Trophoblast cell (in vitro differentiated cells and primary cell): Measurements from ENCODE around the gene SMLR1.

Experiments
- DNase-seq, 2 donors: peaks; one replicate each; pipeline ENCODE4 v3.0.0-alpha.2; 2016
- H2AFZ ChIP-seq: 2 replicates; pipeline ENCODE4 v1.6.1; 2013; ENCODE audit warnings: low read length, moderate library complexity, mild to moderate bottlenecking; ENCODE audit not compliant: insufficient read depth, poor library complexity
- H2AK5ac ChIP-seq: 2 replicates; pipeline ENCODE4 v1.6.1; 2013; ENCODE audit warnings: mild to moderate bottlenecking, low read length
- H2BK120ac ChIP-seq: 2 replicates; pipeline ENCODE4 v1.6.1; 2013; ENCODE audit warnings: low read length, mild to moderate bottlenecking, moderate library complexity; ENCODE audit not compliant: insufficient read depth, poor library complexity
- H2BK12ac ChIP-seq: 2 replicates; pipeline ENCODE4 v1.6.1; 2013; ENCODE audit warnings: mild to moderate bottlenecking, low read length, moderate library complexity
- H2BK5ac ChIP-seq: 2 replicates; pipeline ENCODE4 v1.6.1; 2013; ENCODE audit warnings: low read length, low read depth, moderate library complexity, mild to moderate bottlenecking; ENCODE audit not compliant: poor library complexity
- H3K14ac ChIP-seq: 2 replicates; pipeline ENCODE4 v1.6.1; 2013; ENCODE audit warnings: mild to moderate bottlenecking, low read length
- H3K18ac ChIP-seq: 2 replicates; pipeline ENCODE4 v1.6.1; 2013; ENCODE audit warnings: mild to moderate bottlenecking, low read length
- H3K23ac ChIP-seq: 2 replicates; pipeline ENCODE4 v1.6.1; 2013; ENCODE audit warnings: low read length
- H3K27ac ChIP-seq: 2 replicates; pipeline ENCODE4 v1.5.1; 2013; ENCODE audit warnings: low read depth, mild to moderate bottlenecking, inconsistent platforms, low read length, moderate library complexity
- H3K27me3 ChIP-seq: 2 replicates; pipeline ENCODE4 v1.6.1; 2013; ENCODE audit warnings: inconsistent platforms, mild to moderate bottlenecking, low read length, moderate library complexity; ENCODE audit not compliant: insufficient read depth
- H3K36me3 ChIP-seq, 2 experiments: 1 replicate in 1 of 2; 2 replicates in 1 of 2; pipeline ENCODE4 v1.6.1; 2013; ENCODE audit warnings: low read length in 2 of 2, mild to moderate bottlenecking in 2 of 2, moderate library complexity in 1 of 2; ENCODE audit not compliant: insufficient read depth in 2 of 2, control insufficient read depth in 1 of 2
- H3K4ac ChIP-seq: 2 replicates; pipeline ENCODE4 v1.6.1; 2013; ENCODE audit warnings: low read depth, mild to moderate bottlenecking, low read length, moderate library complexity
- H3K4me1 ChIP-seq, 2 experiments: 1 replicate in 1 of 2; 2 replicates in 1 of 2; pipeline ENCODE4 v1.6.1; 2013; ENCODE audit warnings: low read length in 2 of 2, mild to moderate bottlenecking in 2 of 2, moderate library complexity in 1 of 2; ENCODE audit not compliant: insufficient read depth in 2 of 2, control insufficient read depth in 1 of 2
- H3K4me2 ChIP-seq: 2 replicates; pipeline ENCODE4 v1.6.1; 2013; ENCODE audit warnings: inconsistent platforms, mild to moderate bottlenecking, low read length, moderate library complexity
- H3K4me3 ChIP-seq: 2 replicates; pipeline ENCODE4 v1.5.1; 2013; ENCODE audit warnings: mild to moderate bottlenecking, low read depth, low read length, inconsistent platforms
- H3K79me1 ChIP-seq: one replicate; pipeline ENCODE4 v1.6.1; 2013; ENCODE audit warnings: low read length
- H3K79me2 ChIP-seq: 2 replicates; pipeline ENCODE4 v1.6.1; 2013; ENCODE audit warnings: low read length, mild to moderate bottlenecking; ENCODE audit not compliant: control insufficient read depth, insufficient read depth, poor library complexity
- H3K9ac ChIP-seq: 2 replicates; pipeline ENCODE4 v1.6.1; 2013; ENCODE audit warnings: mild to moderate bottlenecking, low read length
- H3K9me3 ChIP-seq: 2 replicates; pipeline ENCODE4 v1.6.1; 2013; ENCODE audit warnings: low read depth, mild to moderate bottlenecking, control low read depth, inconsistent platforms, low read length; ENCODE audit not compliant: insufficient read depth
- H4K12ac ChIP-seq: 2 replicates; pipeline ENCODE4 v1.6.1; 2013; ENCODE audit warnings: low read depth, mild to moderate bottlenecking, low read length, moderate library complexity
- H4K8ac ChIP-seq: 2 replicates; pipeline ENCODE4 v1.6.1; 2013; ENCODE audit warnings: low read depth, mild to moderate bottlenecking, low read length, moderate library complexity
- H4K91ac ChIP-seq: one replicate; pipeline ENCODE4 v1.6.1; 2013; ENCODE audit warnings: low read depth, mild to moderate bottlenecking, low read length, moderate library complexity
- WGBS: extraction: QIAGEN DNeasy Blood & Tissue Kit; methylation state at CpG from one replicate; pipeline ENCODE4 v1.1.7; 2013; ENCODE audit warnings: missing lambda C conversion rate; ENCODE audit not compliant: insufficient read length, insufficient coverage; ENCODE audit errors: extremely low coverage; 5-methylcytosine and 5-hydroxymethylcytosine counted together

The SMLR1 gene

DNA sequence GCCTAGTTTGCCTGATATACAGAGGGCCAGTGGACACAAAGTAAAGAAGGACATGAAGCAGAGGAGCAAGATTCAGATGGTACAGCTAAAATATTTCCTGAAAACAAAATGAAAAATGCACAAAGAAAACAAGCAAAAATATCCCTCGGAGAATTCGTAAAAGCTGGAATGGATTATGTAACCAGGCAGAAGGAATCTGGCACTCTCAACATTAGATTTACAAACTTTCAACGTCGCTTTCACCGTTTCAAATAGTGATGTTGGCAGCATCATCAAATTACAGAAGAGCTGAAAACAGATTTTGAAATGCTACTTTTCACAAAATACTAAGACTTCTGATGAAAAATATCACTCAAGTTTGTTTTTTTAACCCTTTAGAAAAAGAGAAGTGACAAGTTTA is 11.7 kb downstream of the SMLR1 start:
- no peaks in the 10 kb centered on the region for H3K36me3 ChIP-seq
- no peak for DNase-seq

GRCh38 chr6:130839379-130839778 is 12.2 kb downstream of the SMLR1 start:
- H3K14ac ChIP-seq, result no peak overlapping the region

More for the DNA sequence above, 11.7 kb downstream of the SMLR1 start:
- Histone ChIP-seq H2AK5ac (no peak overlapping the region), H3K9ac (no peak overlapping the region), H3K9me3 (no peaks in the 10 kb centered on the region), H3K79me2 (no peaks in the 10 kb centered on the region), H4K8ac (no peak overlapping the region), H3K27me3 (no peaks in the 10 kb centered on the region), H3K18ac (no peak overlapping the region), H2BK5ac (no peak overlapping the region), H3K4ac (no peak overlapping the region), H4K12ac (no peak overlapping the region), H2BK120ac (no peak overlapping the region), H3K4me1 (no peaks in the 10 kb centered on the region), H3K23ac (peak overlapping the region; percentile 82), H2BK12ac (no peak overlapping the region), H2AFZ (no peak overlapping the region), H3K79me1 (no peaks in the 10 kb centered on the region), H3K14ac (no peak overlapping the region), H3K4me3 (no peak overlapping the region), H4K91ac (no peak overlapping the region), H3K27ac (no peak overlapping the region), H3K4me2 (no peak overlapping the region)
- no CpG with 5 or more reads among the region's 5 CpGs for WGBS

DNA sequence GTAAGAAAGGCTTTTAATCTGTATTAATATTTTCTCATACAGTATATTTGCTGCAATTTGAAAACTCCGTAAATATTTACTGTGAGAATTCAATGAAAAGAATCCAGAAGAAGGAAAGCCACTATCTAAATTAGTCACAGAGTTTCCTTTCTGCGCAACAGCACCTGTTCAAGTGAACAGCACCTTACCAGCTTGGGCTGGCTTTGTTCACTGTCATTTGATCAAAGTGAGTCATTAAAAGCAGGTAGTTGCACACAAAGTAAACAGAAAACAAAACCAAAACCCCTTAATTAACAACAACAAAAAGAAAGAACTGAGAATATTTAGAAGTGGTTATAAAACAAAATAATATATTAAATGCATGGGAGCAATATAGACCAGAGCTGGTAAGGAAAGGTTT is 12.8 kb downstream of the SMLR1 start:
- Histone ChIP-seq H3K4ac (no peak overlapping the region), H4K12ac (no peak overlapping the region), H2BK5ac (no peak overlapping the region), H3K79me1 (no peaks in the 10 kb centered on the region), H3K4me1 (no peaks in the 10 kb centered on the region), H3K18ac (no peak overlapping the region), H3K23ac (no peak overlapping the region), H2AK5ac (no peak overlapping the region), H3K4me3 (no peak overlapping the region), H3K27ac (no peak overlapping the region), H3K9ac (no peak overlapping the region), H2AFZ (no peak overlapping the region), H2BK12ac (no peak overlapping the region), H3K27me3 (no peaks in the 10 kb centered on the region), H4K91ac (no peak overlapping the region), H3K9me3 (no peaks in the 10 kb centered on the region), H3K4me2 (no peak overlapping the region), H3K14ac (no peak overlapping the region), H3K36me3 (no peaks in the 10 kb centered on the region), H4K8ac (no peak overlapping the region), H2BK120ac (no peak overlapping the region), H3K79me2 (no peaks in the 10 kb centered on the region)
- no CpG with 5 or more reads among the region's 2 CpGs for WGBS
- no peak for DNase-seq

More at GRCh38 chr6:130839379-130839778, 12.2 kb downstream of the SMLR1 start:
- Histone ChIP-seq H3K79me2 (no peaks in the 10 kb centered on the region), H2BK12ac (no peak overlapping the region), H3K79me1 (no peaks in the 10 kb centered on the region), H3K36me3 (no peaks in the 10 kb centered on the region), H4K12ac (no peak overlapping the region), H2BK120ac (no peak overlapping the region), H3K27ac (no peak overlapping the region), H3K9me3 (no peaks in the 10 kb centered on the region), H3K23ac (no peak overlapping the region), H4K8ac (no peak overlapping the region), H3K4me1 (no peaks in the 10 kb centered on the region), H2AFZ (no peak overlapping the region), H3K4me2 (no peak overlapping the region), H4K91ac (no peak overlapping the region), H3K4me3 (no peak overlapping the region), H3K27me3 (no peaks in the 10 kb centered on the region), H3K4ac (no peak overlapping the region), H3K9ac (no peak overlapping the region), H3K18ac (no peak overlapping the region), H2AK5ac (no peak overlapping the region), H2BK5ac (no peak overlapping the region)
- no CpG with 5 or more reads among the region's 2 CpGs for WGBS
- DNase-seq, result no peak

DNA sequence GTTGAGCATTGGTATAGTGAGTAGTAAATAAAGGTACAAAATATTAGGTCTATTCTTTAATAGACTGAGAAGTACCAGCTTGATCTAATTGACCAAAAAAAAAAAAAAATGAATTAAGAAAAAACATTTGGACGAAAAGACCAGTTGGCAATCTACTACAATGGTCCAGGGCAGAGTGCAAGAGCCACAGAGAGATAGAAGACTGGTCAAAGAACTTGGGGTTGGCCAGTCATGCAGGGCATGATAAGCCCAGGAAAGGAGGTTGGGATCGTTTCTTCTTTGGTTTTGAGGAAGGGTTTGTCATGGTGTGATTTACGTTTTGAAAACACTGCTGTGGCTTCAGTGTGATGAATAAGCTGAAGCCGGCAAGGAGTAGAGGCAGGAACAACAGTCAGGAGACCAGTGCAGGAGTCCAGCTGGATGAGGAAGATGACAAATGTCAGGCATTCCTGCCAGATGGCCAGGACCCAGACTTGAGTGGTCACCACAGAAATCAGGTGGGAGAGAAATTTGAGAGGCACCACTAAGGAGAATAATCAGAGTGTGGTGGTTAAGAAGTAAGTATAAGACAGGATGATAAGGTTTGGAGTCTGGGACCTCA is 14.0 kb downstream of the SMLR1 start:
- no peak overlapping the region for H3K18ac ChIP-seq
- WGBS, result no CpG with 5 or more reads among the region's 4 CpGs
- no peak overlapping the region for H4K8ac ChIP-seq
- no peaks in the 10 kb centered on the region for H3K79me2 ChIP-seq
- H4K91ac ChIP-seq, result no peak overlapping the region
- no peak overlapping the region for H4K12ac ChIP-seq
- no peak overlapping the region for H3K4me2 ChIP-seq
- no peak overlapping the region for H3K23ac ChIP-seq
- no peaks in the 10 kb centered on the region for H3K27me3 ChIP-seq
- H3K4me3 ChIP-seq, result no peak overlapping the region
- no peaks in the 10 kb centered on the region for H3K4me1 ChIP-seq
- no peak overlapping the region for H3K27ac ChIP-seq
- H2AFZ ChIP-seq, result no peak overlapping the region
- no peaks in the 10 kb centered on the region for H3K9me3 ChIP-seq
- no peak overlapping the region for H3K14ac ChIP-seq
- no peaks in the 10 kb centered on the region for H3K79me1 ChIP-seq
- H2BK12ac ChIP-seq, result no peak overlapping the region
- no peaks in the 10 kb centered on the region for H3K36me3 ChIP-seq
- no peak overlapping the region for H2BK120ac ChIP-seq
- no peak overlapping the region for H3K4ac ChIP-seq
- DNase-seq, result no peak
- H2AK5ac ChIP-seq, result no peak overlapping the region
- H2BK5ac ChIP-seq, result no peak overlapping the region
- no peak overlapping the region for H3K9ac ChIP-seq
